Muscle layer of colon (tissue), 2 donors: ENCODE data around the gene LTA.
"Not testable (repeated sequence)": the region's sequence is repeated elsewhere in the genome, so short reads cannot be mapped to it uniquely, and the experiment has no call there.

Source experiments
- H3K27ac ChIP-seq: one replicate; pipeline ENCODE4 v1.7.0; 2013; ENCODE audit warnings: low read depth, mild to moderate bottlenecking, low read length, moderate library complexity
- H3K27me3 ChIP-seq, 2 donors: one replicate each; pipeline ENCODE4 v1.7.0; 2013; ENCODE audit warnings: low read length in 2 of 2, mild to moderate bottlenecking in 2 of 2; ENCODE audit not compliant: insufficient read depth in 2 of 2, control insufficient read depth in 1 of 2
- H3K36me3 ChIP-seq: one replicate; pipeline ENCODE4 v1.7.0; 2013; ENCODE audit warnings: mild to moderate bottlenecking, low read length; ENCODE audit not compliant: insufficient read depth
- H3K4me1 ChIP-seq: one replicate; pipeline ENCODE4 v1.7.0; 2013; ENCODE audit warnings: mild to moderate bottlenecking, low read length; ENCODE audit not compliant: insufficient read depth
- H3K4me3 ChIP-seq, 2 donors: one replicate each; pipeline ENCODE4 v1.7.0; 2013; ENCODE audit warnings: low read length in 2 of 2, low read depth in 1 of 2, mild to moderate bottlenecking in 1 of 2, moderate library complexity in 1 of 2
- H3K9ac ChIP-seq: one replicate; pipeline ENCODE4 v1.7.0; 2013; ENCODE audit warnings: low read length
- H3K9me3 ChIP-seq: one replicate; pipeline ENCODE4 v1.7.0; 2013; ENCODE audit warnings: mild to moderate bottlenecking, low read length
- donor health status: abdominal sarcoma.
- donor health status: Adenocarcinoma of cecum.

LTA gene

GRCh38 chr6:31544676-31545075, 27.4 kb upstream of the LTA start:
- Histone ChIP-seq H3K4me3 (no peak overlapping the region), H3K9me3 (no peaks in the 10 kb centered on the region), H3K36me3 (peaks cover 8% of the 10 kb centered on the region), H3K4me1 (peaks cover 40% of the 10 kb centered on the region), H3K9ac (no peak overlapping the region), H3K27ac (no peak overlapping the region), H3K27me3 (no peaks in the 10 kb centered on the region)

- H3K9ac ChIP-seq: no peak overlapping the region
- H3K27me3 ChIP-seq: no peaks in the 10 kb centered on the region
- peaks cover 34% of the 10 kb centered on the region for H3K4me1 ChIP-seq
- H3K27ac ChIP-seq: no peak overlapping the region
- H3K4me3 ChIP-seq: no peak overlapping the region
- H3K9me3 ChIP-seq: no peaks in the 10 kb centered on the region
- H3K36me3 ChIP-seq: peaks cover 2% of the 10 kb centered on the region
These were observed 26.8 kb upstream of the LTA start for GRCh38 chr6:31545291-31545690.

- Histone ChIP-seq H3K4me1 (peaks cover 28% of the 10 kb centered on the region), H3K27me3 (no peaks in the 10 kb centered on the region), H3K4me3 (peak within 1 kb of the TSS; percentile 47 to 74), H3K9ac (peak within 1 kb of the TSS; percentile 77), H3K36me3 (no peaks in the 10 kb centered on the region), H3K9me3 (no peaks in the 10 kb centered on the region), H3K27ac (peak within 1 kb of the TSS; percentile 86)
These were observed 25.6 kb upstream of the LTA start, which contains the start of gene ATP6V1G2 for GRCh38 chr6:31546339-31546957. ATP6V1G2 (minus strand) TSS chr6:31546608; CDS start chr6:31546559, 49 bp downstream.

- no peaks in the 10 kb centered on the region for H3K9me3 ChIP-seq
- peak within 1 kb of the TSS; percentile 86 for H3K27ac ChIP-seq
- no peaks in the 10 kb centered on the region for H3K36me3 ChIP-seq
- peaks cover 28% of the 10 kb centered on the region for H3K4me1 ChIP-seq
- peak within 1 kb of the TSS; percentile 47 to 74 for H3K4me3 ChIP-seq
- H3K27me3 ChIP-seq: no peaks in the 10 kb centered on the region
- H3K9ac ChIP-seq: peak within 1 kb of the TSS; percentile 77
These were observed 24.9 kb upstream of the LTA start, which contains the start of gene NFKBIL1 for GRCh38 chr6:31546958-31547726. NFKBIL1 (plus strand) TSS chr6:31547608; CDS start chr6:31547695, 87 bp downstream.

GRCh38 chr6:31547727-31548543, 24.2 kb upstream of the LTA start:
- Histone ChIP-seq H3K9me3 (no peaks in the 10 kb centered on the region), H3K4me1 (peaks cover 23% of the 10 kb centered on the region), H3K4me3 (peak overlapping the region; percentile 28 to 74), H3K9ac (peak overlapping the region; percentile 38), H3K27ac (peak overlapping the region; percentile 86), H3K36me3 (no peaks in the 10 kb centered on the region), H3K27me3 (no peaks in the 10 kb centered on the region)

GRCh38 chr6:31548544-31548873, 23.6 kb upstream of the LTA start:
- H3K4me3 ChIP-seq: peak overlapping the region in 1 of 2 donors; percentile 74
- H3K9ac ChIP-seq: peak overlapping the region; percentile 38
- no peaks in the 10 kb centered on the region for H3K27me3 ChIP-seq
- no peaks in the 10 kb centered on the region for H3K9me3 ChIP-seq
- peak overlapping the region; percentile 86 for H3K27ac ChIP-seq
- H3K36me3 ChIP-seq: no peaks in the 10 kb centered on the region
- peaks cover 19% of the 10 kb centered on the region for H3K4me1 ChIP-seq

GRCh38 chr6:31551371-31551770, 20.7 kb upstream of the LTA start:
- not testable (repeated sequence) for H3K27ac ChIP-seq, H3K4me3 ChIP-seq

GRCh38 chr6:31556307-31556706, 15.8 kb upstream of the LTA start:
- H3K9me3 ChIP-seq: no peaks in the 10 kb centered on the region
- peaks cover 42% of the 10 kb centered on the region for H3K36me3 ChIP-seq
- H3K27me3 ChIP-seq: no peaks in the 10 kb centered on the region
- H3K4me3 ChIP-seq: no peak overlapping the region
- H3K9ac ChIP-seq: no peak overlapping the region
- no peak overlapping the region for H3K27ac ChIP-seq
- peaks cover 10% of the 10 kb centered on the region for H3K4me1 ChIP-seq

More at GRCh38 chr6:31551371-31551770, 20.7 kb upstream of the LTA start:
- not testable (repeated sequence) for H3K36me3 ChIP-seq, H3K27me3 ChIP-seq, H3K9me3 ChIP-seq, H3K9ac ChIP-seq
- H3K4me1 ChIP-seq: peaks cover 17% of the 10 kb centered on the region

GRCh38 chr6:31557443-31558317, 14.4 kb upstream of the LTA start:
- no peak overlapping the region for H3K4me3 ChIP-seq
- no peaks in the 10 kb centered on the region for H3K27me3 ChIP-seq
- no peak overlapping the region for H3K9ac ChIP-seq
- H3K27ac ChIP-seq: peak overlapping the region; percentile 38
- peaks cover 10% of the 10 kb centered on the region for H3K4me1 ChIP-seq
- H3K9me3 ChIP-seq: no peaks in the 10 kb centered on the region
- peaks cover 42% of the 10 kb centered on the region for H3K36me3 ChIP-seq

GRCh38 chr6:31558318-31558625, 13.8 kb upstream of the LTA start:
- H3K27me3 ChIP-seq: no peaks in the 10 kb centered on the region
- H3K27ac ChIP-seq: peak overlapping the region; percentile 38
- no peak overlapping the region for H3K9ac ChIP-seq
- no peak overlapping the region for H3K4me3 ChIP-seq
- H3K4me1 ChIP-seq: peaks cover 10% of the 10 kb centered on the region
- peaks cover 42% of the 10 kb centered on the region for H3K36me3 ChIP-seq
- H3K9me3 ChIP-seq: no peaks in the 10 kb centered on the region
